Measurements from ENCODE around the gene NGLY1.

DNA sequence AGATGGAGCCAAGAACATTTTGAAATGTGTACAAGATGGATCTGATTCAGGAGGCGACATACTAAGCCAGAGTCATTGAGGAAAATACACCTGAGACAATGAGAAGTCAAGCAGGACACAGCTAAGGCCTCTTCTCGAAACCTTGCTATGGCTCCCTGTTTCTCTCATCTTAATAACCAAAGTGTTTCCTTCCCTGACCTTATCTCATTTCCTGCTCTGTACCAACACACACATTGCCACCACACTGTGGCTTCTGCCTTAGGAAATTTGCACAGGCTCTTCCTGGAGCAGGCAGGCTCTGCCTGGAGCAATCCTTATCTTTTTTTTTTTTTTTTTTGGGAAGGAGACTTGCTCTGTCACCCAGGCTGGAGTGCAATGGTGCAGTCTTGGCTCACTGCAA is 43.3 kb upstream of the NGLY1 start:
- no peak for TF ChIP-seq EZH2phosphoT487 (IDR thresholded peaks at IDR 0.05; ENCODE audit: borderline replicate concordance, low read length)
- TF ChIP-seq, protein P1, sequence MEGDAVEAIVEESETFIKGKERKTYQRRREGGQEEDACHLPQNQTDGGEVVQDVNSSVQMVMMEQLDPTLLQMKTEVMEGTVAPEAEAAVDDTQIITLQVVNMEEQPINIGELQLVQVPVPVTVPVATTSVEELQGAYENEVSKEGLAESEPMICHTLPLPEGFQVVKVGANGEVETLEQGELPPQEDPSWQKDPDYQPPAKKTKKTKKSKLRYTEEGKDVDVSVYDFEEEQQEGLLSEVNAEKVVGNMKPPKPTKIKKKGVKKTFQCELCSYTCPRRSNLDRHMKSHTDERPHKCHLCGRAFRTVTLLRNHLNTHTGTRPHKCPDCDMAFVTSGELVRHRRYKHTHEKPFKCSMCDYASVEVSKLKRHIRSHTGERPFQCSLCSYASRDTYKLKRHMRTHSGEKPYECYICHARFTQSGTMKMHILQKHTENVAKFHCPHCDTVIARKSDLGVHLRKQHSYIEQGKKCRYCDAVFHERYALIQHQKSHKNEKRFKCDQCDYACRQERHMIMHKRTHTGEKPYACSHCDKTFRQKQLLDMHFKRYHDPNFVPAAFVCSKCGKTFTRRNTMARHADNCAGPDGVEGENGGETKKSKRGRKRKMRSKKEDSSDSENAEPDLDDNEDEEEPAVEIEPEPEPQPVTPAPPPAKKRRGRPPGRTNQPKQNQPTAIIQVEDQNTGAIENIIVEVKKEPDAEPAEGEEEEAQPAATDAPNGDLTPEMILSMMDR (conservative IDR thresholded peaks at IDR 0.05; ENCODE audit: low read depth, low read length), result no peak

All from PC-3 (cell line).